Measurements from ENCODE around the gene FUT9.

FUT9 gene

GRCh38 chr6:96015518-96016333 is at the start of gene FUT9:
Gene FUT9, plus strand, starts transcription at chr6:96015974. Its CDS starts 187,182 bp downstream, at chr6:96203156.
- DNase-seq = peak; percentile 62 to 76

- DNase-seq = no peak
Observed at GRCh38 chr6:95967594-95967993, 48.2 kb upstream of the FUT9 start.

GRCh38 chr6:95973976-95974375 is 41.8 kb upstream of the FUT9 start:
- DNase-seq = no peak

GRCh38 chr6:95978230-95978629 is 37.5 kb upstream of the FUT9 start:
- no peak for DNase-seq

GRCh38 chr6:95991906-95992305 is 23.9 kb upstream of the FUT9 start:
- no peak for DNase-seq

- DNase-seq = no peak
Observed at GRCh38 chr6:95994151-95994550, 21.6 kb upstream of the FUT9 start.

GRCh38 chr6:95998133-95998532 is 17.6 kb upstream of the FUT9 start:
- no peak for DNase-seq

- no peak for DNase-seq
Observed at GRCh38 chr6:96001891-96002575, 13.7 kb upstream of the FUT9 start.

- DNase-seq = no peak
Observed at GRCh38 chr6:96002576-96002910, 13.2 kb upstream of the FUT9 start.

- DNase-seq = no peak
Observed at GRCh38 chr6:96002912-96003311, 12.9 kb upstream of the FUT9 start.

GRCh38 chr6:96007663-96008062 is 8.1 kb upstream of the FUT9 start:
- DNase-seq = no peak

- no peak for DNase-seq
Observed at GRCh38 chr6:96013531-96013930, 2.2 kb upstream of the FUT9 start.

- DNase-seq = peak in 1 of 2 experiments; percentile 42
Observed at GRCh38 chr6:96014846-96015517, 792 bp upstream of the FUT9 start.

GRCh38 chr6:96016334-96017069 is 728 bp downstream of the FUT9 start:
- no peak for DNase-seq

- DNase-seq = no peak
Observed at GRCh38 chr6:96017070-96017359, 1.2 kb downstream of the FUT9 start.

GRCh38 chr6:96022225-96022624 is 6.5 kb downstream of the FUT9 start:
- no peak for DNase-seq

GRCh38 chr6:96032661-96033060 is 16.9 kb downstream of the FUT9 start:
- peak; percentile 49 to 52 for DNase-seq

GRCh38 chr6:96051555-96051954 is 35.8 kb downstream of the FUT9 start:
- no peak for DNase-seq

GRCh38 chr6:96058082-96058481 is 42.3 kb downstream of the FUT9 start:
- no peak for DNase-seq

- DNase-seq = no peak
Observed at GRCh38 chr6:96059586-96059985, 43.8 kb downstream of the FUT9 start.

GRCh38 chr6:96060249-96060648 is 44.5 kb downstream of the FUT9 start:
- DNase-seq = no peak

GRCh38 chr6:96065213-96065612 is 49.4 kb downstream of the FUT9 start:
- no peak for DNase-seq

GRCh38 chr6:96066376-96066775 is 50.6 kb downstream of the FUT9 start:
- DNase-seq = no peak

Data from NCI-H1930 (cell line).